HG03097 (cell line): Measurements from ENCODE around the gene FNTB.
"Not testable (repeated sequence)": the region's sequence is repeated elsewhere in the genome, so short reads cannot be mapped to it uniquely, and the experiment has no call there.

ENCODE experiments used
- ATAC-seq: cut with Tn5 transposase; IDR thresholded peaks from one replicate; pipeline ENCODE4 v1.9.1; 2021; ENCODE audit not compliant: unreplicated experiment, low FRiP score

The FNTB gene

GRCh38 chr14:65077318-65077717, 90.6 kb downstream of the FNTB start:
- no peak for ATAC-seq

- no peak for ATAC-seq
These were observed 92.5 kb downstream of the FNTB start for GRCh38 chr14:65079201-65079600.

- ATAC-seq = no peak
These were observed 93.1 kb downstream of the FNTB start for GRCh38 chr14:65079768-65080167.

- no peak for ATAC-seq
These were observed 94.5 kb downstream of the FNTB start for GRCh38 chr14:65080960-65081747.

- no peak for ATAC-seq
These were observed 96.2 kb downstream of the FNTB start for GRCh38 chr14:65082930-65083329.

- no peak for ATAC-seq
These were observed 98.1 kb downstream of the FNTB start for GRCh38 chr14:65084554-65085505.

GRCh38 chr14:65086686-65087085, 100.0 kb downstream of the FNTB start:
- ATAC-seq = not testable (repeated sequence)

- ATAC-seq = not testable (repeated sequence)
These were observed 101.1 kb downstream of the FNTB start for GRCh38 chr14:65087835-65088234.

GRCh38 chr14:65092349-65092748, 105.7 kb downstream of the FNTB start:
- ATAC-seq = no peak

- ATAC-seq = no peak
These were observed 109.0 kb downstream of the FNTB start for GRCh38 chr14:65095633-65096205.

- no peak for ATAC-seq
These were observed 109.8 kb downstream of the FNTB start for GRCh38 chr14:65096323-65097089.

- no peak for ATAC-seq
These were observed 111.9 kb downstream of the FNTB start for GRCh38 chr14:65098586-65098985.

- ATAC-seq = no peak
These were observed 114.3 kb downstream of the FNTB start for GRCh38 chr14:65100922-65101541.

- ATAC-seq = peak; percentile 3
These were observed 115.1 kb downstream of the FNTB start for GRCh38 chr14:65101631-65102440.

- peak; percentile 78 for ATAC-seq
These were observed 115.9 kb downstream of the FNTB start, which contains the start of gene MAX for GRCh38 chr14:65102441-65103149. TSS of gene MAX (minus strand) at chr14:65102517. CDS start at chr14:65102339, 178 bp downstream.

GRCh38 chr14:65103150-65103760, 116.6 kb downstream of the FNTB start:
- ATAC-seq = no peak

- no peak for ATAC-seq
These were observed 118.1 kb downstream of the FNTB start for GRCh38 chr14:65104791-65105190.

GRCh38 chr14:65106316-65106715, 119.6 kb downstream of the FNTB start:
- no peak for ATAC-seq
